GM12872 (cell line): Measurements from ENCODE around the gene IL1R2.

ENCODE experiments used
- TF ChIP-seq, protein P1 (sequence below): IDR thresholded peaks from 3 replicates; pipeline ENCODE4 v1.5.1; 2011; ENCODE audit warnings: low read depth, mild to moderate bottlenecking, low read length, moderate library complexity; ENCODE audit not compliant: insufficient read depth

IL1R2 gene

DNA sequence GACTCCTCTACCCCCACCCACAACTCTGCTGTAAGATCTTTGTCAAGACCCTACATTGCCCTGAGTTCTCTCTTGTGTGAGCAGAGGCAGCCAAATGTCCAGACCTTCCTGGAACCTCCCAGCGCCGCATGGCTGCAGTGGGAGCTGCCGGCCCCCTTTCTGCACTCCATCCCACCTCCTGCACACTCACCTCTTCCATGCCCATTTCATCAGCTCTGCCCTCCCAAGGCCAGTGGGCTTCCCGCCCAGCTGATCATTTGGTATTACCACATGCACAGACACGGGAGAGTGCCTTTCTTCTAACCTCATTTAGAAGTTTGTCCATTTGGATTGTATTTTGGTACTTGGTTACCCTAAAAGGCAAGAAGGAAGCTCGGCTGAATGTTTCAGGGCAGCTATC is 2.0 kb downstream of the IL1R2 start:
- TF ChIP-seq, protein P1, sequence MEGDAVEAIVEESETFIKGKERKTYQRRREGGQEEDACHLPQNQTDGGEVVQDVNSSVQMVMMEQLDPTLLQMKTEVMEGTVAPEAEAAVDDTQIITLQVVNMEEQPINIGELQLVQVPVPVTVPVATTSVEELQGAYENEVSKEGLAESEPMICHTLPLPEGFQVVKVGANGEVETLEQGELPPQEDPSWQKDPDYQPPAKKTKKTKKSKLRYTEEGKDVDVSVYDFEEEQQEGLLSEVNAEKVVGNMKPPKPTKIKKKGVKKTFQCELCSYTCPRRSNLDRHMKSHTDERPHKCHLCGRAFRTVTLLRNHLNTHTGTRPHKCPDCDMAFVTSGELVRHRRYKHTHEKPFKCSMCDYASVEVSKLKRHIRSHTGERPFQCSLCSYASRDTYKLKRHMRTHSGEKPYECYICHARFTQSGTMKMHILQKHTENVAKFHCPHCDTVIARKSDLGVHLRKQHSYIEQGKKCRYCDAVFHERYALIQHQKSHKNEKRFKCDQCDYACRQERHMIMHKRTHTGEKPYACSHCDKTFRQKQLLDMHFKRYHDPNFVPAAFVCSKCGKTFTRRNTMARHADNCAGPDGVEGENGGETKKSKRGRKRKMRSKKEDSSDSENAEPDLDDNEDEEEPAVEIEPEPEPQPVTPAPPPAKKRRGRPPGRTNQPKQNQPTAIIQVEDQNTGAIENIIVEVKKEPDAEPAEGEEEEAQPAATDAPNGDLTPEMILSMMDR: no peak

DNA sequence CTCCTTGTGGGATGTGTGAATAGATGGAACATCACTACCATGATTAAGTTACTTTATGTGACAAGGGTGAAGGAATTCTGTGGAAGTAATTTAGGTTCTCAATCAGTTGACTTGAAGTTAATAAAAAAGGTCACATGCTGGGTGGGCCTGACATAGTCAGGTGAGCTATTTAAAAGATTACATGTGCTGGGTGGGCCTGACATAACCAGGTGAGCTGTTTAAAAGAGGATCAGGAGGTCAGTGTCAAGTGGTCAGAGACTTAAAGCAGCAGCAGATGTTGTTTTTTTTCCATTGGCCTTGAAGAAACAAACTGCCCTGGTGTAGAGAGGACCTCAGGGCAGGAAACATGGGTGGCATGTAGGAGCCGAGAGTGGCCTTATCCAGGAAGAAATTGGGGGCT is 3.3 kb downstream of the IL1R2 start:
- TF ChIP-seq, protein P1: no peak

DNA sequence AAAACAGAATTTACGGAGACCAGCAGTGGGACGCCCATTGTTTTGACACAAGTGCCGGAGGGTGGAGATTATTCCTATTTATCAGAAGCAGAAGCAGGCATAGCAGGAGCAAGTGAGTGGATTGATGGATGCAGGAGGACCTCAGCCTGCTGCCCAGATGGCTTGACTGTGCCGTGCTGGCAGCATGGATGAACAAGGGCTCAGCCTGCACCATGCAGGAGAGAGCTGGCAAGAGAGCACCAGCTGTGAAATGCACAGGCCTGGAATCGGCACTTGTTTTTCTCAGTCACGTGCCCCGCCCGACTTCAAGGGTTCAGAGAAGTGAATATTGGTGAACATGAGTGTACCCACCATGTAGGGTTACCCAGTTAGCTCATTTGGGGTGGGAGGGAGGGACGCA is 4.0 kb downstream of the IL1R2 start:
- TF ChIP-seq, protein P1: no peak

DNA sequence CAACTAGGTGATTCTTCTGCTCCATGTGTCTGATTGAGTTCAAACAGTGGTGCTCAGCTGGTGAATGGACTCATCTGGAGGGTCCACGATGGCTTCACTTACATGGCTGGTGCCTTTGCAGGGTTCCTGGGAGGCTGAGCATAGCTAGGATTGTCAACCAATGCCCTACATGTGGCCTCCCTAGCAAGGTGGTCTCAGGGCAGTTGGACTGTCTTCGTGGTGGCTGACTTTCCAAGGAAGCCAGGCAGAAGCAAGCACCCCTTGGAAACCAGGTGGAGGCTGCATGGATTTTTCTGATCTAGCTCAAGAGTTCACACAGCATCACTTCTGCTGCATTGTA is 6.8 kb downstream of the IL1R2 start:
- TF ChIP-seq, protein P1: no peak

DNA sequence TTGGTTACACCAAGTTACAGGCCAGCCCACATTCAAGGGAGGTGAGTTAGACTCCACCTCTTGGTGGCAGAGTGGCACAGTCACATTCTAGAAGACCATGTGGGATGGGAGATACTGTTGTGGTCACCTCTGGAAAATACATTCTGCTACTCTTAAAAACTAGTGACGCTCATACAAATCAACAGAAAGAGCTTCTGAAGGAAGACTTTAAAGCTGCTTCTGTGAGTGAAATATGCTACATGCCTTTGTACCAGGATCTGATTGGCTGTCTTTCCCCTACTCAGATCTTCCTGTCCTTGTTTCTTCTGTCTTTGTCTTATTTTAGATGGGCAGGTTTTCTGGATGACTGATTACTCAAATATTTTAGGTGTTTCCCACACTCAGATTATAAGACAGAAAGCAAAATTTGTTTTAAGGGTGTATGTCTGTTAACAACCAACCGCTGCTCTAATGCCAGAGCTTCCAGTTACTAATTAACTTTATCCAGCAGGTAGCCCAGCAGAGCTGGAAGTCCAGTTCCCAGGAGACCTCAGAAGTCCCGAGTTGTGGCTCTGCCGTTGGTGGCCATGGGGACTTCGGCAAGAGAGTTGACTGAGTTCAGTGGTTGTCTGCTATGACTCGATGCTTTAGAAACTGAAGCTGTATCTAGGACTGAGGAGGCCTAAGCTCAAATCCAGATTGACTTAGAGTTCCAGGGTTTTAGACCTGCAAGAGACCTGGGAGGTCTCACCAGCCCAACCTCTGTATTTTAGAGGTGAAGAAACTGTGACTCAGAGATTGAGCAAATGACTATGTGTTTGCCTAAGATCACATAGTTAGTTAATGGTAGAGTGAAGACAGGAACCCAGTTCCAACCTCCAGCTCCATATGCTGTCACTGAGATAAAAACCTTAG is 7.4 kb downstream of the IL1R2 start:
- TF ChIP-seq, protein P1: no peak

DNA sequence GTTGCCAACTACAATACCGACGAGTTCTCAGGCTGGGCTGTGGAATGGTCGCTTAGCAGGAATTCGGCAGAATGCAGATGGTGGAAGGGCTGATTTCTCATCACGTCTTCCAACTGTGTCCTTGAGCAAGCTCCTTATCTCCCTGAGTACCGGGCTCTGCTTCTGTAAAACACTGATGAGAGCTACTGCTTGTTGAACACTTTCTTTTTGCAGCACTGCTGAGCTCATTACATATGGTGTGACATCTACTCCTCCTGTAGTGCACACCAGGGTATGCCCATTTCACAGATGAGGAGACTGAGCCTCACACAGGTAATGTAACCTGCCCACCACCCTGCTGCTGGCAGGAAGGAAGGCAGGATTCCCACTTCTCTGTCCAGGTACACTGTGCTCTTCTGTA is 8.3 kb downstream of the IL1R2 start:
- TF ChIP-seq, protein P1: no peak

DNA sequence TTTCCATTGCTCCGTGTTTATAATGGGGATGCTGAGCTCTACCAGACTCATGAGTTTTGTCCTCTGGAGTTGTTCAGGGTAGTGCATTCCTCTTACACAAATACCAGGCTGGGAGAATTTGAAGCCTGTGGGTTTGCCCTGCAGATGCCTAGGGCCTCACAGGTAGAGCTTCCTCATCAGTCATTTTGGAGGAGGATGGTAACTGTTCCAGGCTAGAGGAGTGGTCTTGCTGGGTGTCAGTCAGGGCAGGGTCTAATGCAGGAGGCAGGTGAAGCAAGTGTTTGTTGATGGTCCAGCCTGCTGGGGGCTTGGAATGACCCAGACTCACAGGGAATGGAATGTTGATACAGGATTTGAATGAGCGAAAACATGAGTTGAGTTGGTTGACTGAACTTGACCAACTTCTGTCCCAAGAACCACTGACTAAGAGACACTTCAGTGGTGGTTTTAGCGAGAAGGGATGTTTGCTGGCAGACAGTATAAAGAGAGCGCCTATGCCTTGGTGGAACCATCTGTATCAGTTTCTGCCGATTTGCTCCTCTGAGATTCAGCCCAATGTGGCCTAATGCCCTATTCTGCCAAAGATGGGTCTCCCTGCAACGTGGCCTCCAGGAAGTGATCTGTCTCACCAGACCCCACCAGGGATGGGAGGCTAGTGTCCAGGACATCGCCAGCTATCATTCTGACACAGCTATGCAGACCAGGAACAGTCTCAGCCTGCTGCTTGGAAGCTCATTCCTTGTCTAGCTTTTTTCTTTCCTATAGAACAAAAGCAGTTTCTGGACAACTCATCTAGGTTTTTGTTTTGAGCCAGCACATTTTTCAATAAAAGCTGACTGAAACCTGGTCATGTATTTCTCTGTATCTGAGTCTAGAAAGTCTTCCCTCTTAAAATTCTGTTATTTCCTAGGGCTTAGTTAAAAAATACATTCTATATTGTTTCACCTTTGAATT is 9.3 kb downstream of the IL1R2 start:
- TF ChIP-seq, protein P1: no peak
